Mucosa of descending colon (tissue), 3 donors: Measurements from ENCODE around the gene NUTF2. TPM values are rescaled to one million over a fixed set of nuclear protein-coding genes. Genes with fewer than 3 reads are reported as not detected.
A peak's percentile ranks its signal among the peaks of the same experiment; 100 is the strongest.

Experiments
- ATAC-seq: fragments of 200-7000 bp; cut with Tn5 transposase; one replicate; pipeline ENCODE4 v1.9.1; 2020; ENCODE audit warnings: mild to moderate bottlenecking, moderate library complexity
- DNase-seq, 3 donors: peaks; one replicate each; pipeline ENCODE4 v3.0.0-alpha.2; 2020
- H3K36me3 ChIP-seq: fragments of 200-600 bp; one replicate; pipeline ENCODE4 v1.8.0; 2021; ENCODE audit warnings: low read depth, mild to moderate bottlenecking
- H3K4me1 ChIP-seq: fragments of 200-600 bp; one replicate; pipeline ENCODE4 v1.8.0; 2021; ENCODE audit warnings: low read depth, mild to moderate bottlenecking
- H3K4me3 ChIP-seq: fragments of 200-600 bp; one replicate; pipeline ENCODE4 v1.8.0; 2021; ENCODE audit warnings: mild to moderate bottlenecking
- H3K9me3 ChIP-seq: fragments of 200-600 bp; one replicate; pipeline ENCODE4 v1.8.0; 2021; ENCODE audit warnings: mild to moderate bottlenecking
- CTCF ChIP-seq: fragments of 200-600 bp; IDR thresholded peaks from one replicate; pipeline ENCODE4 v1.8.0; 2022; ENCODE audit warnings: antibody characterized with exemption, mild to moderate bottlenecking
- intact Hi-C, 2 donors: fragments of 100-400 bp; cut with DNase I in 1 of 2; cut with micrococcal nuclease in 1 of 2; formaldehyde crosslinking; loops; one replicate each; pipeline versions ENCODE4 v1.11.0 to v1.11.1; 2022; cut with DNase I, micrococcal nuclease
- total RNA-seq, 3 donors: library from RNA; stranded (reverse); fragmentation: NEBNext Ultra II Directional in 2 of 3; extraction: Animal tissue kit (Norgen Biotek cat#: 25700) in 2 of 3; gene quantifications; one replicate each; pipeline versions ENCODE4 v1.2.1 to v1.2.4, GENCODE V29; 2021 to 2023
- donor health status: DM: no; HTN: no; CAD: no; lungs with moderate emphysema.
- donor health status: DM: no; HTN: no; CAD: no.
- donor health status: DM: no; HTN: yes; CAD: no.

NUTF2 gene
- total RNA-seq, 3 donors from 2014 or later, result 56.0 to 69.3 (median 58.0) TPM

- intact Hi-C loops, result no loop called here
- DNase-seq (no peak), ATAC-seq (no peak)
- Histone ChIP-seq H3K36me3 (no peaks in the 10 kb centered on the region), H3K4me3 (no peak overlapping the region), H3K4me1 (peaks cover 24% of the 10 kb centered on the region), H3K9me3 (no peaks in the 10 kb centered on the region)
- TF ChIP-seq CTCF, result no peak
Measured at GRCh38 chr16:67855789-67856188, 9.1 kb downstream of the NUTF2 start.

- TF ChIP-seq CTCF, result no peak
- DNase-seq, result no peak
- Histone ChIP-seq H3K36me3 (no peaks in the 10 kb centered on the region), H3K9me3 (no peaks in the 10 kb centered on the region), H3K4me1 (peaks cover 24% of the 10 kb centered on the region), H3K4me3 (no peak overlapping the region)
- peak; percentile 5 for ATAC-seq
- intact Hi-C loops, result no loop called here
Measured at GRCh38 chr16:67856927-67857546, 10.3 kb downstream of the NUTF2 start.

GRCh38 chr16:67857547-67858233 is 11.0 kb downstream of the NUTF2 start:
- ATAC-seq, result peak; percentile 91
- intact Hi-C loops, result no loop called here

GRCh38 chr16:67858500-67858899 is 11.8 kb downstream of the NUTF2 start:
- intact Hi-C loops, result no loop called here
- no peaks in the 10 kb centered on the region for H3K9me3 ChIP-seq
- no peak overlapping the region for H3K4me3 ChIP-seq
- H3K4me1 ChIP-seq, result peaks cover 24% of the 10 kb centered on the region
- ATAC-seq (peak; percentile 66), DNase-seq (no peak)
- no peaks in the 10 kb centered on the region for H3K36me3 ChIP-seq
- TF ChIP-seq CTCF, result no peak

More at GRCh38 chr16:67857547-67858233, 11.0 kb downstream of the NUTF2 start:
- Histone ChIP-seq H3K36me3 (no peaks in the 10 kb centered on the region), H3K4me1 (peaks cover 24% of the 10 kb centered on the region), H3K9me3 (no peaks in the 10 kb centered on the region), H3K4me3 (no peak overlapping the region)
- TF ChIP-seq CTCF, result no peak
- DNase-seq, result peak; percentile 54 to 69 (median 60)

- intact Hi-C loops, result no loop called here
- Histone ChIP-seq H3K4me1 (peaks cover 24% of the 10 kb centered on the region), H3K36me3 (no peaks in the 10 kb centered on the region), H3K9me3 (no peaks in the 10 kb centered on the region), H3K4me3 (no peak overlapping the region)
- no peak for TF ChIP-seq CTCF
- no peak for ATAC-seq
- DNase-seq, result no peak
Measured at GRCh38 chr16:67860589-67861398, 14.1 kb downstream of the NUTF2 start.
